Smooth muscle cell (in vitro differentiated cells): Measurements from ENCODE around the gene CYB561. TPM values are rescaled to one million over a fixed set of nuclear protein-coding genes. Genes with fewer than 3 reads are reported as not detected.

Experiments
- DNase-seq: peaks from one replicate; lab custom pipeline; 2025; ENCODE audit not compliant: unreplicated experiment; lab: John Stamatoyannopoulos, UW
- H2AFZ ChIP-seq: fragments of 200-600 bp; sonication (generic); 2 replicates; pipeline ENCODE4 v1.6.0; 2016; ENCODE audit warnings: antibody characterized with exemption, low read depth, mild to moderate bottlenecking
- H3F3A ChIP-seq: fragments of 200-600 bp; sonication (generic); 2 replicates; pipeline ENCODE4 v1.6.0; 2017; ENCODE audit warnings: antibody characterized with exemption, low read depth
- H3K27ac ChIP-seq: fragments of 200-600 bp; sonication (generic); 2 replicates; pipeline ENCODE4 v1.5.1; 2016; ENCODE audit warnings: low read depth, mild to moderate bottlenecking
- H3K27me3 ChIP-seq: fragments of 200-600 bp; sonication (generic); 2 replicates; pipeline ENCODE4 v1.6.1; 2016; ENCODE audit warnings: low read depth, mild to moderate bottlenecking
- H3K36me3 ChIP-seq: fragments of 200-600 bp; sonication (generic); 2 replicates; pipeline ENCODE4 v1.5.1; 2016; ENCODE audit warnings: low read depth
- H3K4me1 ChIP-seq: fragments of 200-600 bp; sonication (generic); 2 replicates; pipeline ENCODE4 v1.5.1; 2016; ENCODE audit warnings: low read depth
- H3K4me2 ChIP-seq: fragments of 200-600 bp; sonication (generic); 2 replicates; pipeline ENCODE4 v1.6.0; 2016; ENCODE audit warnings: mild to moderate bottlenecking
- H3K4me3 ChIP-seq: fragments of 200-600 bp; sonication (generic); 2 replicates; pipeline ENCODE4 v1.5.1; 2016; ENCODE audit warnings: mild to moderate bottlenecking
- H3K79me2 ChIP-seq: fragments of 200-600 bp; sonication (generic); 2 replicates; pipeline ENCODE4 v1.6.0; 2016; ENCODE audit warnings: low read depth, mild to moderate bottlenecking
- H3K9ac ChIP-seq: fragments of 200-600 bp; sonication (generic); 2 replicates; pipeline ENCODE4 v1.6.0; 2016; ENCODE audit warnings: low read depth
- H3K9me3 ChIP-seq: fragments of 200-600 bp; sonication (generic); replicated peaks from 2 replicates; pipeline ENCODE4 v1.5.1; 2016; ENCODE audit warnings: low read depth
- H4K20me1 ChIP-seq: fragments of 200-600 bp; sonication (generic); 2 replicates; pipeline ENCODE4 v1.6.0; 2016; ENCODE audit warnings: low read depth
- WGBS: methylation state at CpG from one replicate; pipeline ENCODE4 v1.1.7; 2016; ENCODE audit warnings: low lambda C conversion rate; 5-methylcytosine and 5-hydroxymethylcytosine counted together
- polyA plus RNA-seq: library from polyadenylated mRNA; unstranded; fragments of >200 nt; fragmentation: Nextera tagmentation; extraction: Ambion mirVana; gene quantifications from 2 replicates; pipeline ENCODE4 v1.2.1, GENCODE V29; 2016
- total RNA-seq: library from RNA; depleted of rRNA; stranded (reverse); fragments of >200 nt; gene quantifications from 2 replicates; pipeline ENCODE4 v1.2.3, GENCODE V29; 2014
- TF ChIP-seq, protein P1 (sequence below): fragments of 200-600 bp; sonication (generic); IDR thresholded peaks from 2 replicates; pipeline ENCODE4 v1.5.1; 2017; ENCODE audit warnings: borderline replicate concordance, mild to moderate bottlenecking, antibody characterized with exemption; ENCODE audit not compliant: insufficient read depth, poor library complexity, severe bottlenecking

Gene CYB561
- total and polyA plus RNA-seq, 2 experiments from 2014 or later, result 16.5 to 24.9 TPM

GRCh38 chr17:63487014-63487339, 40.9 kb upstream of the CYB561 start:
- DNase-seq, result no peak
- TF ChIP-seq, protein P1, sequence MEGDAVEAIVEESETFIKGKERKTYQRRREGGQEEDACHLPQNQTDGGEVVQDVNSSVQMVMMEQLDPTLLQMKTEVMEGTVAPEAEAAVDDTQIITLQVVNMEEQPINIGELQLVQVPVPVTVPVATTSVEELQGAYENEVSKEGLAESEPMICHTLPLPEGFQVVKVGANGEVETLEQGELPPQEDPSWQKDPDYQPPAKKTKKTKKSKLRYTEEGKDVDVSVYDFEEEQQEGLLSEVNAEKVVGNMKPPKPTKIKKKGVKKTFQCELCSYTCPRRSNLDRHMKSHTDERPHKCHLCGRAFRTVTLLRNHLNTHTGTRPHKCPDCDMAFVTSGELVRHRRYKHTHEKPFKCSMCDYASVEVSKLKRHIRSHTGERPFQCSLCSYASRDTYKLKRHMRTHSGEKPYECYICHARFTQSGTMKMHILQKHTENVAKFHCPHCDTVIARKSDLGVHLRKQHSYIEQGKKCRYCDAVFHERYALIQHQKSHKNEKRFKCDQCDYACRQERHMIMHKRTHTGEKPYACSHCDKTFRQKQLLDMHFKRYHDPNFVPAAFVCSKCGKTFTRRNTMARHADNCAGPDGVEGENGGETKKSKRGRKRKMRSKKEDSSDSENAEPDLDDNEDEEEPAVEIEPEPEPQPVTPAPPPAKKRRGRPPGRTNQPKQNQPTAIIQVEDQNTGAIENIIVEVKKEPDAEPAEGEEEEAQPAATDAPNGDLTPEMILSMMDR, result no peak
- WGBS, result 94% methylated on average over 11 of the region's 11 CpGs
- Histone ChIP-seq H3K4me2 (no peak overlapping the region), H2AFZ (no peak overlapping the region), H4K20me1 (no peaks in the 10 kb centered on the region), H3F3A (no peaks in the 10 kb centered on the region), H3K27ac (no peak overlapping the region), H3K4me3 (no peak overlapping the region), H3K27me3 (no peaks in the 10 kb centered on the region), H3K36me3 (no peaks in the 10 kb centered on the region), H3K4me1 (no peaks in the 10 kb centered on the region), H3K9me3 (no peaks in the 10 kb centered on the region), H3K79me2 (no peaks in the 10 kb centered on the region), H3K9ac (no peak overlapping the region)

DNA sequence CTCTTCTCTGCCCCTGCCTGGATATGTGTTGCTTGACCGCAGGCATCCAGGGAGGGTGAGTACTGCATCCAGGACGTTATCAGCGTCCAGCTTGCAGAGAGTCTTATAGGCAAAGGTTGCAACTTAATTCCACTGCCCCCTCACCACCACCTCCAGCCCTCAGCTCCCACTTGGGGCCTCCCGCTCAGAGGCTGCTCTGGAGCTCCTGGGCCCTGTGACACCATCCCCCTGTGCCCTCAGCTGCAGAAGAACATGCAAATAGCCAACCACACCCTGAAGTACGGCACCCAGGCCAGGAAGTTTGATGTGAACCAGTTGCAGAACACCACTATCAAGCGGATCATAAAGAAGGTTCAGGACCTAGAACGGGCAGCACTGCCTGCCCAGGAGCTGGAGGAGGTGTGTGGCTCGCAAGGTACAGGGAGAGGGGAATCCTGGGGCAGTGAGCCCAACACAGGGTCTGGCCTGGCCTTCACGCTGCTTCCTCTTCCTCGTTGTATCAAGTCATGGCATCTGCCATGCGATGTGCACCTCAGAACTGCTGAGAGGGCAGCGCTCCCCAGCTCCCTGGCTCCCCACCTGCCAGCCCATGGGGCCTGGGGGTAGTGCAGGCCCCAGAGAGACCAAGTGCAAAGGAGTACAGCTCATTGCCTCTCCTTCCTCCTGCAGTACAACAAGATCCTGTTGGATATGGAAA, 40.4 kb upstream of the CYB561 start:
- no peaks in the 10 kb centered on the region for H3K27me3 ChIP-seq
- no peaks in the 10 kb centered on the region for H4K20me1 ChIP-seq
- no peak overlapping the region for H3K9ac ChIP-seq
- no peaks in the 10 kb centered on the region for H3K79me2 ChIP-seq
- H2AFZ ChIP-seq, result no peak overlapping the region
- no peaks in the 10 kb centered on the region for H3K36me3 ChIP-seq
- no peak overlapping the region for H3K4me2 ChIP-seq
- no peak for DNase-seq
- no peak overlapping the region for H3K4me3 ChIP-seq
- no peak overlapping the region for H3K27ac ChIP-seq
- WGBS, result 88% methylated on average over 12 of the region's 12 CpGs
- TF ChIP-seq, protein P1, result no peak
- no peaks in the 10 kb centered on the region for H3K4me1 ChIP-seq
- no peaks in the 10 kb centered on the region for H3K9me3 ChIP-seq
- no peaks in the 10 kb centered on the region for H3F3A ChIP-seq

DNA sequence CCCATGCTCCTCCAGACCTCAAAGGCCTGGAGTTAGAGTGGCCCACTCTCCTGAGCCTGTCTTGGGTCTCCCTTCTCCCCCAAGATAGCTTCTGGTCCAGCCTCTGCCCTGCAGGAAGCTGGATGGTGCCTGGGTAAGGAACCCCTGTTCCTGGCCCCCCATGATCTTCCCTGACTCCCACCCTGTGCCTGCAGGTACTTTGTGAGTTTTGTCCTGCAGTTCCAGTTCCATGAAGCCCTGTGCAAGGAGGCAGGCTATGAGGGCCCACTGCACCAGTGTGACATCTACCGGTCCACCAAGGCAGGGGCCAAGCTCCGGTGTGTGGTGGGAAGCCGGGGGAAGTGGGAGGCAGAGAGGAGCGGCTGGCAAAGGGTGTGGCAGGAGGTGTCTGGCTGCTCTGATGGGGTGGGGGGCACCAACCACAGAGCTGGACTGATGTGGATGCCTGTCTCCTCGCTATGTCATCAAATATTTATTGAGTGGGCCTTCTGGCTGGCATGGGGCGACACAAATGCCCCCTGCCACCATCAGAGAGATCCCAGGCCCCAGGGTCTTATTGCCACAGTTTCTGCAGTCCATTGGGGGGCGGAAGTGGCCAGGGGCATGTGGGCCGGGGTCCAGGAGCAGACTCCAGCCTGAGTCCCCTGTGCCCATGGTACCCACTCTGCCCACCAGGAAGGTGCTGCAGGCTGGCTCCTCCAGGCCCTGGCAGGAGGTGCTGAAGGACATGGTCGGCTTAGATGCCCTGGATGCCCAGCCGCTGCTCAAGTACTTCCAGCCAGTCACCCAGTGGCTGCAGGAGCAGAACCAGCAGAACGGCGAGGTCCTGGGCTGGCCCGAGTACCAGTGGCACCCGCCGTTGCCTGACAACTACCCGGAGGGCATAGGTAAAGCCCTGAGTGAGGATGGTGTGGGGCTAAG, 37.8 kb upstream of the CYB561 start:
- TF ChIP-seq, protein P1, result no peak
- Histone ChIP-seq H2AFZ (no peak overlapping the region), H3K4me3 (no peak overlapping the region), H4K20me1 (no peaks in the 10 kb centered on the region), H3K79me2 (no peaks in the 10 kb centered on the region), H3K4me1 (no peaks in the 10 kb centered on the region), H3K9ac (no peak overlapping the region), H3K4me2 (no peak overlapping the region), H3K27me3 (no peaks in the 10 kb centered on the region), H3F3A (no peaks in the 10 kb centered on the region), H3K27ac (no peak overlapping the region), H3K36me3 (no peaks in the 10 kb centered on the region), H3K9me3 (no peaks in the 10 kb centered on the region)
- no peak for DNase-seq
- WGBS, result 95% methylated on average over 16 of the region's 16 CpGs
